T-cell (primary cell): Measurements from ENCODE around the gene PCARE. TPM values are rescaled to one million over a fixed set of nuclear protein-coding genes. Genes with fewer than 3 reads are reported as not detected.

Experiments
- ATAC-seq, 4 experiments: fragments of 200-7000 bp in 3 of 4; fragments of 150-1000 bp in 1 of 4; cut with Tn5 transposase; replicated peaks in 1 of 4; 1 replicate in 3 of 4; 2 replicates in 1 of 4; pipeline ENCODE4 v1.10.0; 2021; ENCODE audit warnings: moderate library complexity in 3 of 4, mild to moderate bottlenecking in 2 of 4, moderate number of reproducible peaks in 1 of 4
- CTCF ChIA-PET, 2 donors: fragments of 300-600 bp; sonication (Branson Sonifier 250); formaldehyde crosslinking; loops; one replicate each; lab custom pipeline; 2022; ENCODE audit warnings: antibody characterized with exemption in 2 of 2; lab: Charles Lee
- POLR2A ChIA-PET, 2 donors: fragments of 300-600 bp; sonication (Branson Sonifier 250); formaldehyde crosslinking; loops; one replicate each; lab custom pipeline; 2022; ENCODE audit warnings: antibody characterized with exemption in 2 of 2; lab: Charles Lee
- DNase-seq, 35 experiments: peaks; one replicate each; pipeline versions ENCODE4 v3.0.0 to v3.0.0-alpha.2; 2013 to 2023
- H3K27ac ChIP-seq: one replicate; pipeline ENCODE4 v1.5.1; 2013; ENCODE audit warnings: low read length
- H3K27me3 ChIP-seq, 2 experiments: replicated peaks in 1 of 2; 1 replicate in 1 of 2; 2 replicates in 1 of 2; pipeline versions ENCODE4 v1.6.1 to v1.7.0; 2013; ENCODE audit warnings: low read length in 1 of 2, mixed read lengths in 1 of 2; ENCODE audit not compliant: control insufficient read depth in 2 of 2, insufficient read depth in 2 of 2; ENCODE audit errors: extremely low read depth in 1 of 2
- H3K36me3 ChIP-seq, 2 donors: 1 replicate in 1 of 2; 2 replicates in 1 of 2; pipeline versions ENCODE4 v1.6.1 to v1.7.0; 2013; ENCODE audit warnings: low read length in 1 of 2; ENCODE audit not compliant: control insufficient read depth in 2 of 2, insufficient read depth in 1 of 2; ENCODE audit errors: extremely low read depth in 1 of 2
- H3K4me1 ChIP-seq, 2 experiments: 1 replicate in 1 of 2; 2 replicates in 1 of 2; pipeline versions ENCODE4 v1.6.1 to v1.7.0; 2013; ENCODE audit warnings: low read length in 2 of 2, mixed read lengths in 1 of 2; ENCODE audit not compliant: insufficient read depth in 2 of 2, control insufficient read depth in 1 of 2; ENCODE audit errors: extremely low read depth in 1 of 2
- H3K4me3 ChIP-seq, 2 donors: 1 replicate in 1 of 2; 2 replicates in 1 of 2; pipeline versions ENCODE4 v1.5.1 to v1.7.0; 2013; ENCODE audit warnings: mild to moderate bottlenecking in 2 of 2, low read length in 1 of 2, moderate library complexity in 1 of 2; ENCODE audit not compliant: control insufficient read depth in 1 of 2; ENCODE audit errors: extremely low read depth in 1 of 2
- H3K9me3 ChIP-seq: 2 replicates; pipeline ENCODE4 v1.7.0; 2013
- H3K27ac Mint-ChIP-seq, 2 donors: one replicate each; pipeline ENCODE4 v1.8.0; 2020 to 2021; ENCODE audit warnings: mild to moderate bottlenecking in 2 of 2, mixed read lengths in 2 of 2
- H3K27me3 Mint-ChIP-seq, 2 donors: one replicate each; pipeline ENCODE4 v1.8.0; 2021 to 2022; ENCODE audit warnings: mixed read lengths in 2 of 2
- H3K36me3 Mint-ChIP-seq: one replicate; pipeline ENCODE4 v1.8.0; 2021; ENCODE audit warnings: mixed read lengths
- H3K4me1 Mint-ChIP-seq, 3 donors: one replicate each; pipeline ENCODE4 v1.8.0; 2020 to 2022; ENCODE audit warnings: mixed read lengths in 3 of 3, mild to moderate bottlenecking in 1 of 3
- H3K4me3 Mint-ChIP-seq, 3 donors: one replicate each; pipeline ENCODE4 v1.8.0; 2020 to 2022; ENCODE audit warnings: mild to moderate bottlenecking in 3 of 3, mixed read lengths in 3 of 3, moderate library complexity in 3 of 3
- H3K9me3 Mint-ChIP-seq, 3 donors: one replicate each; pipeline ENCODE4 v1.8.0; 2020 to 2022; ENCODE audit warnings: mixed read lengths in 3 of 3
- WGBS: methylation state at CpG from one replicate; pipeline ENCODE4 v1.1.5; 2013; ENCODE audit warnings: missing lambda C conversion rate; ENCODE audit not compliant: insufficient coverage; 5-methylcytosine and 5-hydroxymethylcytosine counted together
- total RNA-seq, 35 experiments: library from RNA in 6 of 35; stranded (reverse) in 6 of 35; fragments of 120-200 nt in 1 of 35; gene quantifications; one replicate each; pipeline versions ENCODE4 v1.2.1 to v1.2.4 and lab custom pipeline; 2013 to 2026

Gene PCARE
- total RNA-seq, 5 donors from 2014 or later (not counting 1 experiment from before 2014, with no cell fraction given), result not detected

GRCh38 chr2:29066997-29067605 is 7.2 kb downstream of the PCARE start:
- no peaks in the 10 kb centered on the region for H3K36me3 Mint-ChIP-seq
- no peaks in the 10 kb centered on the region for H3K27me3 Mint-ChIP-seq
- no peaks in the 10 kb centered on the region for H3K9me3 Mint-ChIP-seq
- ChIA-PET CTCF (no interaction called here), POLR2A (no interaction called here)
- H3K4me1 Mint-ChIP-seq, result no peaks in the 10 kb centered on the region
- Histone ChIP-seq H3K9me3 (no peaks in the 10 kb centered on the region), H3K4me1 (no peaks in the 10 kb centered on the region), H3K27ac (no peak overlapping the region), H3K36me3 (no peaks in the 10 kb centered on the region), H3K4me3 (no peak overlapping the region), H3K27me3 (peaks cover 0 to 6% of the 10 kb centered on the region in 2 experiments)
- H3K4me3 Mint-ChIP-seq, result no peak overlapping the region
- DNase-seq, result no peak
- H3K27ac Mint-ChIP-seq, result no peak overlapping the region
- WGBS, result 95% methylated on average over 5 of the region's 7 CpGs
- ATAC-seq, result no peak

GRCh38 chr2:29066271-29066860 is 8.0 kb downstream of the PCARE start:
- H3K27ac Mint-ChIP-seq, result no peak overlapping the region
- no peaks in the 10 kb centered on the region for H3K4me1 ChIP-seq
- H3K9me3 ChIP-seq, result no peaks in the 10 kb centered on the region
- H3K36me3 ChIP-seq, result no peaks in the 10 kb centered on the region
- 92% methylated on average over 8 of the region's 8 CpGs for WGBS
- ChIA-PET POLR2A (no interaction called here), CTCF (no interaction called here)
- peaks cover 0 to 1% of the 10 kb centered on the region in 2 experiments for H3K27me3 ChIP-seq
- no peak for DNase-seq
- H3K9me3 Mint-ChIP-seq, result no peaks in the 10 kb centered on the region
- H3K36me3 Mint-ChIP-seq, result no peaks in the 10 kb centered on the region
- no peak overlapping the region for H3K4me3 ChIP-seq
- H3K27me3 Mint-ChIP-seq, result no peaks in the 10 kb centered on the region
- no peak for ATAC-seq
- H3K4me1 Mint-ChIP-seq, result no peaks in the 10 kb centered on the region
- no peak overlapping the region for H3K4me3 Mint-ChIP-seq
- no peak overlapping the region for H3K27ac ChIP-seq

GRCh38 chr2:29065068-29065811 is 9.1 kb downstream of the PCARE start:
- CTCF ChIA-PET, result no interaction called here
- H3K4me3 Mint-ChIP-seq, result no peak overlapping the region

GRCh38 chr2:29064746-29065067 is 9.6 kb downstream of the PCARE start:
- Histone ChIP-seq H3K4me3 (no peak overlapping the region), H3K27ac (no peak overlapping the region), H3K4me1 (no peaks in the 10 kb centered on the region), H3K36me3 (no peaks in the 10 kb centered on the region), H3K9me3 (no peaks in the 10 kb centered on the region), H3K27me3 (no peaks in the 10 kb centered on the region)
- DNase-seq (no peak), ATAC-seq (no peak)
- ChIA-PET CTCF (no interaction called here), POLR2A (no interaction called here)
- Mint-ChIP-seq H3K27me3 (no peaks in the 10 kb centered on the region), H3K4me1 (peaks cover 3 to 6% (median 4%) of the 10 kb centered on the region in 3 donors), H3K9me3 (no peaks in the 10 kb centered on the region), H3K36me3 (no peaks in the 10 kb centered on the region), H3K27ac (no peak overlapping the region), H3K4me3 (no peak overlapping the region)
- WGBS, result 92% methylated on average over 10 of the region's 11 CpGs

More at GRCh38 chr2:29065068-29065811, 9.1 kb downstream of the PCARE start:
- H3K36me3 ChIP-seq, result no peaks in the 10 kb centered on the region
- H3K4me3 ChIP-seq, result no peak overlapping the region
- no peak overlapping the region for H3K27ac Mint-ChIP-seq
- peaks cover 0 to 1% (median 0%) of the 10 kb centered on the region in 3 donors for H3K4me1 Mint-ChIP-seq
- 92% methylated on average over 7 of the region's 10 CpGs for WGBS
- H3K27me3 ChIP-seq, result no peaks in the 10 kb centered on the region
- POLR2A ChIA-PET, result no interaction called here
- DNase-seq (no peak), ATAC-seq (no peak)
- no peaks in the 10 kb centered on the region for H3K4me1 ChIP-seq
- no peak overlapping the region for H3K27ac ChIP-seq
- no peaks in the 10 kb centered on the region for H3K9me3 ChIP-seq
- no peaks in the 10 kb centered on the region for H3K27me3 Mint-ChIP-seq
- no peaks in the 10 kb centered on the region for H3K36me3 Mint-ChIP-seq
- no peaks in the 10 kb centered on the region for H3K9me3 Mint-ChIP-seq

GRCh38 chr2:29064346-29064715 is 10.0 kb downstream of the PCARE start:
- no peak overlapping the region for H3K4me3 ChIP-seq
- no peaks in the 10 kb centered on the region for H3K4me1 ChIP-seq
- Mint-ChIP-seq H3K27ac (no peak overlapping the region), H3K27me3 (no peaks in the 10 kb centered on the region), H3K4me3 (no peak overlapping the region), H3K9me3 (no peaks in the 10 kb centered on the region), H3K4me1 (peaks cover 6 to 10% (median 8%) of the 10 kb centered on the region in 3 donors), H3K36me3 (no peaks in the 10 kb centered on the region)
- ChIA-PET CTCF (no interaction called here), POLR2A (no interaction called here)
- ATAC-seq (no peak), DNase-seq (no peak)
- no peak overlapping the region for H3K27ac ChIP-seq
- WGBS, result 86% methylated on average over 2 of the region's 4 CpGs
- H3K36me3 ChIP-seq, result no peaks in the 10 kb centered on the region
- no peaks in the 10 kb centered on the region for H3K9me3 ChIP-seq
- no peaks in the 10 kb centered on the region for H3K27me3 ChIP-seq

- peaks cover 6 to 11% (median 9%) of the 10 kb centered on the region in 3 donors for H3K4me1 Mint-ChIP-seq
- ATAC-seq (no peak), DNase-seq (no peak)
- CTCF ChIA-PET, result no interaction called here
- POLR2A ChIA-PET, result no interaction called here
- no peaks in the 10 kb centered on the region for H3K36me3 Mint-ChIP-seq
- Histone ChIP-seq H3K4me3 (no peak overlapping the region), H3K27me3 (no peaks in the 10 kb centered on the region), H3K36me3 (no peaks in the 10 kb centered on the region), H3K27ac (no peak overlapping the region), H3K4me1 (no peaks in the 10 kb centered on the region), H3K9me3 (no peaks in the 10 kb centered on the region)
- H3K4me3 Mint-ChIP-seq, result no peak overlapping the region
- H3K27me3 Mint-ChIP-seq, result no peaks in the 10 kb centered on the region
- no peak overlapping the region for H3K27ac Mint-ChIP-seq
- H3K9me3 Mint-ChIP-seq, result no peaks in the 10 kb centered on the region
- 87% methylated on average over 10 of the region's 20 CpGs for WGBS
Measured at GRCh38 chr2:29063646-29064345, 10.5 kb downstream of the PCARE start.
